Measurements from ENCODE around the gene HUWE1. TPM values are rescaled to one million over a fixed set of nuclear protein-coding genes. Genes with fewer than 3 reads are reported as not detected.

HUWE1 gene
- total RNA-seq, 2 donors from 2014 or later: 111 to 116 TPM

DNA sequence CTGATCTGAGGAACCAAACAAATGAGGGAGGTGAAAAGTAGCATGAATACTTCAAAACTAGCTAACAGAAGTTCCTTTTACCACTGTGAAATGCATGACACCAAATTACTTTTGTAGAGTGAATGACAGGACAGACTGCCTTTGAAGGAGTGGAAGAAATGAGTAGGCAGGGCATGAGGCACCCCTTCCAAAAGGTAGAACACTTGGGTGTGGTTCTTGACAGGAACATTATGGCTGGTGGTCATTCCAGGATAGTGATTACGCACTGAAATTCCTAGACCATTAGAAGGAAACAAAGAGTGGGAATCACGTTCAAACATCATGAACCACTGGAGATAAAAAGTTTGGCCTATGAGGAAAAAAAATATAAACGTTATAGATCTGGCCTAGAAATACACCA lies 4.9 kb downstream of the HUWE1 start:
- no peak overlapping the region for H3K4me3 ChIP-seq
- peaks cover 0 to 18% of the 10 kb centered on the region in 2 donors for H3K4me1 ChIP-seq
- no peaks in the 10 kb centered on the region for H3K9me3 ChIP-seq
- TF ChIP-seq, protein P1, sequence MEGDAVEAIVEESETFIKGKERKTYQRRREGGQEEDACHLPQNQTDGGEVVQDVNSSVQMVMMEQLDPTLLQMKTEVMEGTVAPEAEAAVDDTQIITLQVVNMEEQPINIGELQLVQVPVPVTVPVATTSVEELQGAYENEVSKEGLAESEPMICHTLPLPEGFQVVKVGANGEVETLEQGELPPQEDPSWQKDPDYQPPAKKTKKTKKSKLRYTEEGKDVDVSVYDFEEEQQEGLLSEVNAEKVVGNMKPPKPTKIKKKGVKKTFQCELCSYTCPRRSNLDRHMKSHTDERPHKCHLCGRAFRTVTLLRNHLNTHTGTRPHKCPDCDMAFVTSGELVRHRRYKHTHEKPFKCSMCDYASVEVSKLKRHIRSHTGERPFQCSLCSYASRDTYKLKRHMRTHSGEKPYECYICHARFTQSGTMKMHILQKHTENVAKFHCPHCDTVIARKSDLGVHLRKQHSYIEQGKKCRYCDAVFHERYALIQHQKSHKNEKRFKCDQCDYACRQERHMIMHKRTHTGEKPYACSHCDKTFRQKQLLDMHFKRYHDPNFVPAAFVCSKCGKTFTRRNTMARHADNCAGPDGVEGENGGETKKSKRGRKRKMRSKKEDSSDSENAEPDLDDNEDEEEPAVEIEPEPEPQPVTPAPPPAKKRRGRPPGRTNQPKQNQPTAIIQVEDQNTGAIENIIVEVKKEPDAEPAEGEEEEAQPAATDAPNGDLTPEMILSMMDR (IDR thresholded peaks at IDR 0.05): no peak
- DNase-seq (ENCODE audit: low spot score): no peak
- H3K27ac ChIP-seq: no peak overlapping the region
- no peaks in the 10 kb centered on the region for H3K27me3 ChIP-seq
- no peaks in the 10 kb centered on the region for H3K36me3 ChIP-seq

- Histone ChIP-seq H3K9me3 (no peaks in the 10 kb centered on the region), H3K4me1 (peaks cover 0 to 21% of the 10 kb centered on the region in 2 donors), H3K4me3 (no peak overlapping the region), H3K36me3 (no peaks in the 10 kb centered on the region), H3K27ac (no peak overlapping the region), H3K27me3 (no peaks in the 10 kb centered on the region)
- DNase-seq (ENCODE audit: low spot score): no peak
- TF ChIP-seq, protein P1 (IDR thresholded peaks at IDR 0.05): no peak
These were observed 7.9 kb downstream of the HUWE1 start for GRCh38 chrX:53678667-53679066.

- no peak for DNase-seq (ENCODE audit: low spot score)
- TF ChIP-seq, protein P1 (IDR thresholded peaks at IDR 0.05): no peak
- no peaks in the 10 kb centered on the region for H3K9me3 ChIP-seq
- H3K4me1 ChIP-seq: peaks cover 0 to 15% of the 10 kb centered on the region in 2 donors
- H3K27me3 ChIP-seq: no peaks in the 10 kb centered on the region
- H3K36me3 ChIP-seq: no peaks in the 10 kb centered on the region
- no peak overlapping the region for H3K27ac ChIP-seq
- H3K4me3 ChIP-seq: no peak overlapping the region
These were observed 9.2 kb downstream of the HUWE1 start for GRCh38 chrX:53677286-53677685.

GRCh38 chrX:53674581-53674980 lies 11.9 kb downstream of the HUWE1 start:
- H3K4me1 ChIP-seq: peaks cover 0 to 9% of the 10 kb centered on the region in 2 donors
- no peaks in the 10 kb centered on the region for H3K27me3 ChIP-seq
- H3K27ac ChIP-seq: no peak overlapping the region
- TF ChIP-seq, protein P1 (IDR thresholded peaks at IDR 0.05): no peak
- DNase-seq (ENCODE audit: low spot score): no peak
- no peaks in the 10 kb centered on the region for H3K9me3 ChIP-seq
- H3K4me3 ChIP-seq: no peak overlapping the region
- no peaks in the 10 kb centered on the region for H3K36me3 ChIP-seq

DNA sequence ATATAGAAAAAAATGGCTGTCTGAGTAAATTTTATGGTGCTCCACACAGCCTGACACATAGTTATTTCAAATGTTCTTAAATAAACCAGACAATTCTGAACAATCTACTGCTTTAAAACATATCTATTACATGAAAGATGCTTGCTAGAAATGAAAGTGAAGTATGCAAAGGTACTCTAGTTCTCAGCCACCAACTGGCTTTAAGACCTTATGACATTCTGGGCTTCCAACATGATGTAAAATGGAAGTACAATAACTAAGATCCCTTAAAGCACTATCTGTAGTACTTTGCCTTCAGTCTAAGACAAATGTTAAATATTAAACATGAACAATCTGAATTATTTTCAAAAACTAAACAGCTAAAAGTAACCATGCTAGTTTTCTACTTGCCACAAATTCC lies 17.3 kb downstream of the HUWE1 start:
- DNase-seq (ENCODE audit: low spot score): no peak
- TF ChIP-seq, protein P1 (IDR thresholded peaks at IDR 0.05): no peak
- H3K36me3 ChIP-seq: peaks cover 3% of the 10 kb centered on the region
- no peak overlapping the region for H3K27ac ChIP-seq
- H3K9me3 ChIP-seq: no peaks in the 10 kb centered on the region
- H3K27me3 ChIP-seq: no peaks in the 10 kb centered on the region
- peaks cover 0 to 5% of the 10 kb centered on the region in 2 donors for H3K4me1 ChIP-seq
- H3K4me3 ChIP-seq: no peak overlapping the region

- Histone ChIP-seq H3K27ac (no peak overlapping the region), H3K27me3 (no peaks in the 10 kb centered on the region), H3K4me3 (no peak overlapping the region), H3K4me1 (peaks cover 0 to 5% of the 10 kb centered on the region in 2 donors), H3K36me3 (peaks cover 3% of the 10 kb centered on the region), H3K9me3 (no peaks in the 10 kb centered on the region)
- TF ChIP-seq, protein P1 (IDR thresholded peaks at IDR 0.05): no peak
- no peak for DNase-seq (ENCODE audit: low spot score)
These were observed 20.3 kb downstream of the HUWE1 start for GRCh38 chrX:53666171-53666570.

All from right atrium auricular region (tissue), 2 donors.